ENCODE measurements around the gene TMEM39B. TPM values are rescaled to one million over a fixed set of nuclear protein-coding genes. Genes with fewer than 3 reads are reported as not detected.

TMEM39B gene
- total and polyA plus RNA-seq, 2 donors (not counting 3 experiments of a cell fraction or from before 2014, with no cell fraction given), result 47.3 to 64.3 TPM

GRCh38 chr1:32028746-32029145, 44.0 kb upstream of the TMEM39B start:
- Histone ChIP-seq H3K27ac (ENCODE audit: insufficient read depth, low read depth, low read length) (no peak overlapping the region), H3K4me2 (ENCODE audit: insufficient read depth, low read length) (no peak overlapping the region), H3K9me3 (replicated peaks; ENCODE audit: control insufficient read depth, insufficient read depth, low read length) (no peaks in the 10 kb centered on the region), H3K9me1 (replicated peaks; ENCODE audit: control insufficient read depth, extremely low read depth, insufficient read depth, low read length) (no peaks in the 10 kb centered on the region), H3K27me3 (ENCODE audit: control insufficient read depth in 2 of 2, insufficient read depth in 2 of 2, low read length in 2 of 2) (no peaks in the 10 kb centered on the region), H2AFZ (ENCODE audit: low read depth, low read length) (no peak overlapping the region), H3K9ac (replicated peaks; ENCODE audit: extremely low read depth, insufficient read depth, low read length) (no peak overlapping the region), H4K20me1 (replicated peaks; ENCODE audit: control insufficient read depth, extremely low read depth, insufficient read depth, low read length) (peaks cover 23% of the 10 kb centered on the region), H3K36me3 (ENCODE audit: control insufficient read depth in 2 of 2, extremely low read depth in 1 of 2, insufficient read depth in 2 of 2, low read length in 2 of 2) (peaks cover 13 to 18% of the 10 kb centered on the region in 2 experiments), H3K4me1 (ENCODE audit: control insufficient read depth, extremely low read depth, insufficient read depth, low read length) (peaks cover 16% of the 10 kb centered on the region), H3K79me2 (ENCODE audit: control insufficient read depth, insufficient read depth, low read length) (peaks cover 98% of the 10 kb centered on the region), H3K4me3 (replicated peaks in 1 of 3; ENCODE audit: insufficient read depth in 1 of 3, low read depth in 1 of 3, low read length in 3 of 3) (no peak overlapping the region)
- BruUV-seq (replicated peaks), result no TSS peak
- FAIRE-seq, result no peak
- intact Hi-C loops (cut with micrococcal nuclease), result loop anchor here (5.0 kb wide), 1 partner anchor 34 kb away; no protein-coding TSS in a partner anchor
- dilution Hi-C loops (cut with MboI; ENCODE audit: extremely low pct_ligation_motif_present, low sequenced_read_pairs), result no loop called here
- TF ChIP-seq CTCF (IDR thresholded peaks at IDR 0.05; ENCODE audit: extremely low read depth in 1 of 2, insufficient read depth in 1 of 2, low read depth in 1 of 2, low read length in 2 of 2) (no peak), POLR2A (IDR thresholded peaks at IDR 0.05; ENCODE audit: low read depth, low read length) (no peak), MAX (IDR thresholded peaks at IDR 0.05; ENCODE audit: insufficient read depth, insufficient read length) (no peak), GATA2 (IDR thresholded peaks at IDR 0.05; ENCODE audit: insufficient read depth, insufficient read length, low read depth, low read length) (no peak)
- DNase-seq (ENCODE audit: low read depth, low spot score), result no peak
- ChIA-PET POLR2A (interaction anchor here (0.7 kb wide), 1 partner anchor 13 kb away, joined by 4 read pairs; no protein-coding TSS in a partner anchor), CTCF (no interaction called here)
